B cell (primary cell): ENCODE measurements around the gene INSIG1. TPM values are rescaled to one million over a fixed set of nuclear protein-coding genes. Genes with fewer than 3 reads are reported as not detected.

Experiments used
- ATAC-seq: fragments of 200-7000 bp; cut with Tn5 transposase; one replicate; pipeline ENCODE4 v1.10.0; 2021; ENCODE audit warnings: low read depth, mild to moderate bottlenecking, moderate number of reproducible peaks, moderate library complexity
- CTCF ChIA-PET: fragments of 350-600 bp; sonication (Branson Sonifier 250); formaldehyde crosslinking; loops from one replicate; lab custom pipeline; 2021; ENCODE audit warnings: antibody characterized with exemption, inconsistent platforms; lab: Charles Lee
- POLR2A ChIA-PET: fragments of 350-600 bp; sonication (Branson Sonifier 250); formaldehyde crosslinking; loops from one replicate; lab custom pipeline; 2021; ENCODE audit warnings: antibody characterized with exemption; lab: Charles Lee
- DNase-seq: peaks from one replicate; pipeline ENCODE4 v3.0.0; 2013
- H2AFZ ChIP-seq: 2 replicates; pipeline ENCODE4 v1.6.1; 2012; ENCODE audit warnings: mild to moderate bottlenecking, low read depth, low read length; ENCODE audit not compliant: insufficient read depth, poor library complexity, severe bottlenecking
- H3K27ac ChIP-seq, 2 donors: 1 replicate in 1 of 2; 2 replicates in 1 of 2; pipeline ENCODE4 v1.5.1; 2012 to 2013; ENCODE audit warnings: low read length in 2 of 2, mild to moderate bottlenecking in 2 of 2, moderate library complexity in 1 of 2
- H3K27me3 ChIP-seq, 4 experiments: fragments of 200-600 bp in 1 of 4; sonication (generic) in 1 of 4; replicated peaks in 1 of 4; 1 replicate in 2 of 4; 2 replicates in 2 of 4; pipeline versions ENCODE4 v1.6.1 to v1.7.0; 2013 to 2016; ENCODE audit warnings: low read length in 3 of 4, mild to moderate bottlenecking in 2 of 4, mixed read lengths in 1 of 4, moderate library complexity in 1 of 4; ENCODE audit not compliant: insufficient read depth in 4 of 4, control insufficient read depth in 3 of 4; ENCODE audit errors: control extremely low read depth in 1 of 4
- H3K36me3 ChIP-seq, 2 experiments: replicated peaks in 1 of 2; 1 replicate in 1 of 2; 2 replicates in 1 of 2; pipeline versions ENCODE4 v1.6.1 to v1.7.1; 2013; ENCODE audit warnings: low read length in 1 of 2; ENCODE audit not compliant: insufficient read depth in 2 of 2, control insufficient read depth in 1 of 2; ENCODE audit errors: control extremely low read depth in 1 of 2, extremely low read depth in 1 of 2
- H3K4me1 ChIP-seq, 2 donors: fragments of 200-600 bp in 1 of 2; sonication (generic) in 1 of 2; 1 replicate in 1 of 2; 2 replicates in 1 of 2; pipeline versions ENCODE4 v1.5.1 to v1.6.1; 2013 to 2017; ENCODE audit warnings: low read length in 2 of 2; ENCODE audit not compliant: control insufficient read depth in 2 of 2, insufficient read depth in 2 of 2
- H3K4me2 ChIP-seq: replicated peaks from 2 replicates; pipeline ENCODE3; 2012; ENCODE audit warnings: mild to moderate bottlenecking, low read depth, low read length; ENCODE audit not compliant: poor library complexity, severe bottlenecking
- H3K4me3 ChIP-seq, 5 experiments: fragments of 200-600 bp in 1 of 5; sonication (generic) in 1 of 5; 1 replicate in 3 of 5; 2 replicates in 2 of 5; pipeline versions ENCODE4 v1.5.1 to v1.7.0; 2011 to 2016; ENCODE audit warnings: low read length in 4 of 5, mild to moderate bottlenecking in 4 of 5, low read depth in 2 of 5, control low read depth in 1 of 5, moderate library complexity in 1 of 5; ENCODE audit not compliant: insufficient read depth in 1 of 5; ENCODE audit errors: control extremely low read depth in 1 of 5, extremely low read depth in 1 of 5
- H3K79me2 ChIP-seq: fragments of 200-600 bp; sonication (generic); one replicate; pipeline ENCODE4 v1.6.0; 2016; ENCODE audit warnings: low read length; ENCODE audit not compliant: control insufficient read depth, insufficient read depth
- H3K9ac ChIP-seq: fragments of 200-600 bp; sonication (generic); 2 replicates; pipeline ENCODE4 v1.6.1; 2017; ENCODE audit warnings: mild to moderate bottlenecking, low read length, moderate library complexity
- H3K9me3 ChIP-seq, 3 donors: one replicate each; pipeline versions ENCODE4 v1.6.1 to v1.7.1; 2013; ENCODE audit warnings: low read length in 2 of 3; ENCODE audit not compliant: control insufficient read depth in 2 of 3, insufficient read depth in 1 of 3; ENCODE audit errors: control extremely low read depth in 1 of 3
- H4K20me1 ChIP-seq: 2 replicates; pipeline ENCODE4 v1.6.0; 2012; ENCODE audit warnings: mild to moderate bottlenecking, low read length; ENCODE audit not compliant: insufficient read depth, control insufficient read depth, poor library complexity, severe bottlenecking
- H3K27ac Mint-ChIP-seq: one replicate; pipeline ENCODE4 v1.8.0; 2021; ENCODE audit warnings: mixed read lengths
- H3K27me3 Mint-ChIP-seq: one replicate; pipeline ENCODE4 v1.8.0; 2021; ENCODE audit warnings: mixed read lengths
- H3K4me1 Mint-ChIP-seq: one replicate; pipeline ENCODE4 v1.8.0; 2021; ENCODE audit warnings: mixed read lengths
- H3K4me3 Mint-ChIP-seq: one replicate; pipeline ENCODE4 v1.8.0; 2021; ENCODE audit warnings: mixed read lengths
- H3K9me3 Mint-ChIP-seq: one replicate; pipeline ENCODE4 v1.8.0; 2022; ENCODE audit warnings: mixed read lengths; ENCODE audit not compliant: insufficient read depth
- CTCF ChIP-seq: fragments of 200-600 bp; IDR thresholded peaks from one replicate; pipeline ENCODE4 v1.8.0; 2022; ENCODE audit warnings: antibody characterized with exemption, mild to moderate bottlenecking
- EZH2 ChIP-seq: IDR thresholded peaks from 2 replicates; pipeline ENCODE4 v1.6.1; 2012; ENCODE audit warnings: borderline replicate concordance, low read depth, mild to moderate bottlenecking, moderate library complexity, low read length; ENCODE audit not compliant: insufficient read depth, poor library complexity, severe bottlenecking
- WGBS: methylation state at CpG from one replicate; pipeline ENCODE4 v1.1.5; 2013; ENCODE audit warnings: missing lambda C conversion rate; ENCODE audit not compliant: insufficient coverage; 5-methylcytosine and 5-hydroxymethylcytosine counted together
- intact Hi-C: fragments of 100-400 bp; cut with micrococcal nuclease; formaldehyde crosslinking; loops from one replicate; pipeline ENCODE4 v1.10.0; 2022
- polyA plus RNA-seq: library from polyadenylated mRNA; depleted of rRNA; stranded (reverse); fragments of >200 nt; gene quantifications from 2 replicates; pipeline ENCODE4 v1.2.3, GENCODE V29; 2012
- total RNA-seq, 2 donors: library from RNA; stranded (reverse); fragments of 120-200 nt in 1 of 2; gene quantifications; 1 replicate in 1 of 2; 2 replicates in 1 of 2; pipeline versions ENCODE4 v1.2.3 to v1.2.4, GENCODE V29; 2013 to 2022

The INSIG1 gene
- total and polyA plus RNA-seq, 2 donors (not counting 1 experiment from before 2014, with no cell fraction given): 32.2 to 56.2 TPM

- POLR2A ChIA-PET: no interaction called here
- TF ChIP-seq CTCF: no peak
- no peak for TF ChIP-seq EZH2
- peaks cover 21 to 27% of the 10 kb centered on the region in 2 donors for H3K4me1 ChIP-seq
- no peaks in the 10 kb centered on the region for H3K27me3 ChIP-seq
- no peak overlapping the region for H3K27ac ChIP-seq
- H3K9ac ChIP-seq: no peak overlapping the region
- no peak overlapping the region for H3K27ac Mint-ChIP-seq
- DNase-seq (no peak), ATAC-seq (no peak)
- H3K4me2 ChIP-seq: no peak overlapping the region
- no peaks in the 10 kb centered on the region for H3K9me3 Mint-ChIP-seq
- no peaks in the 10 kb centered on the region for H3K27me3 Mint-ChIP-seq
- H3K4me3 Mint-ChIP-seq: no peak overlapping the region
- H3K36me3 ChIP-seq: peaks cover 10 to 71% of the 10 kb centered on the region in 2 experiments
- no peaks in the 10 kb centered on the region for H3K9me3 ChIP-seq
- no peak overlapping the region for H3K4me3 ChIP-seq
- H2AFZ ChIP-seq: no peak overlapping the region
- WGBS: 98% methylated on average over 9 of the region's 10 CpGs
- intact Hi-C loops: no loop called here
- peaks cover 11% of the 10 kb centered on the region for H4K20me1 ChIP-seq
- H3K79me2 ChIP-seq: peaks cover 74% of the 10 kb centered on the region
- CTCF ChIA-PET: interaction anchor here (10.6 kb wide), 1 partner anchor 40 kb away, joined by 76 read pairs; no protein-coding TSS in a partner anchor
- H3K4me1 Mint-ChIP-seq: peaks cover 35% of the 10 kb centered on the region
Observed at GRCh38 chr7:155303897-155304296, 6.2 kb downstream of the INSIG1 start.

DNA sequence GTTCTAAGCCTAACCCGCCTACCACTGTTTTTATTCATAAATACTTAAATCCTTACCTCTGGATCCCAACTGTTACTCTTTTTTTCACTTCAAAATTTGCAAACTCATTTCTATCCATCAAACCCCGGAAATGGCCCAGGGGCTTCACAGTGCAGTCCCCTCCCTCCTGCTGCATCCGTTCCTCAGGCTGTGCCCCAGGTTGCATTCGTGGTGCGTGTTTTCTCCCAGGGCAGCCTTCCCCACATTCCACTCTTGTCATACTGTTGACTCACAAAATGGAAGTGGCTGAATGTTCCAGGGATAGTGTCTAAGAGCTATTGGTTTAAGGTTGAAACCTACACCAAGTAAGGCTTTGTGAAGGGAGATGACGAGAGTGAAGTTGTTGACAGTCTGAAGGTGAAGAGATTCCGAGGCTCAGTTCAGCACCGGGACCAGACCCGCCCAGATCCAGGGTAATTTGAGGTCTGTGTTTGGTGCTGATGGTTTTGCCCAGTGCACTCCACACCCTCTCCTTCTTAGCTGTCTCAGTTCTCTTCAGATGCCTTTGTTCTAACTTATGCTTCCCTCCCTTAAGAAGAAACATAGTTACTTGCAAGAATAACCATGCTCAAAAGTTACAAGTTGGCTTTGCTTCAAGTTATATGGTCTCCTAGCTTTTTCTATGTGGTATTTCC lies 7.7 kb downstream of the INSIG1 start:
- H3K9me3 ChIP-seq: no peaks in the 10 kb centered on the region
- CTCF ChIA-PET: interaction anchor here (1.4 kb wide), 1 partner anchor 40 kb away, joined by 7 read pairs; no protein-coding TSS in a partner anchor
- peaks cover 22% of the 10 kb centered on the region for H3K4me1 Mint-ChIP-seq
- H3K4me2 ChIP-seq: no peak overlapping the region
- TF ChIP-seq EZH2 (no peak), CTCF (no peak)
- H3K4me3 Mint-ChIP-seq: no peak overlapping the region
- peaks cover 10 to 76% of the 10 kb centered on the region in 2 experiments for H3K36me3 ChIP-seq
- no peak overlapping the region for H3K27ac Mint-ChIP-seq
- H3K27ac ChIP-seq: no peak overlapping the region
- H3K4me1 ChIP-seq: peaks cover 10 to 16% of the 10 kb centered on the region in 2 donors
- no peak overlapping the region for H2AFZ ChIP-seq
- no peak for ATAC-seq
- H3K27me3 ChIP-seq: no peaks in the 10 kb centered on the region
- H4K20me1 ChIP-seq: peaks cover 11% of the 10 kb centered on the region
- H3K4me3 ChIP-seq: no peak overlapping the region
- intact Hi-C loops: no loop called here
- H3K79me2 ChIP-seq: peaks cover 66% of the 10 kb centered on the region
- H3K27me3 Mint-ChIP-seq: no peaks in the 10 kb centered on the region
- no peak for DNase-seq
- POLR2A ChIA-PET: interaction anchor here (0.7 kb wide), 1 partner anchor 306 kb away, joined by 3 read pairs; no protein-coding TSS in a partner anchor
- H3K9me3 Mint-ChIP-seq: no peaks in the 10 kb centered on the region
- no peak overlapping the region for H3K9ac ChIP-seq
- 90% methylated on average over 2 of the region's 9 CpGs for WGBS
